HepG2 (cell line): ENCODE measurements around the gene SEMA4B. TPM values are rescaled to one million over a fixed set of nuclear protein-coding genes. Genes with fewer than 3 reads are reported as not detected.

ENCODE experiments used
- AKAP8 ChIP-seq: sonication (generic); formaldehyde crosslinking; IDR thresholded peaks from 2 replicates; pipeline ENCODE4 v1.5.1; 2020; ENCODE audit warnings: mild to moderate bottlenecking, missing genetic modification reagents
- ARNT2 ChIP-seq: sonication (generic); formaldehyde crosslinking; IDR thresholded peaks from 2 replicates; pipeline ENCODE4 v1.8.0; 2022; ENCODE audit warnings: mild to moderate bottlenecking, low read depth, missing genetic modification reagents, moderate library complexity
- EZH2 ChIP-seq: conservative IDR thresholded peaks from 2 replicates; pipeline ENCODE4 v1.6.1; 2012; ENCODE audit warnings: mild to moderate bottlenecking, low read depth, low read length, moderate library complexity
- HDAC1 ChIP-seq: sonication (generic); formaldehyde crosslinking; IDR thresholded peaks from 2 replicates; pipeline ENCODE4 v1.5.1; 2020; ENCODE audit warnings: mild to moderate bottlenecking, missing genetic modification reagents
- HMG20A ChIP-seq: IDR thresholded peaks from 2 replicates; pipeline ENCODE4 v1.6.1; 2016; ENCODE audit warnings: borderline replicate concordance
- IRF9 ChIP-seq: sonication (generic); formaldehyde crosslinking; IDR thresholded peaks from 2 replicates; pipeline ENCODE4 v1.8.0; 2022; ENCODE audit warnings: missing genetic modification reagents, mild to moderate bottlenecking, borderline replicate concordance
- KMT2B ChIP-seq: IDR thresholded peaks from 2 replicates; pipeline ENCODE4 v1.6.1; 2016; ENCODE audit warnings: missing genetic modification reagents, missing compliant biosample characterization
- MIXL1 ChIP-seq: IDR thresholded peaks from 2 replicates; pipeline ENCODE4 v1.6.1; 2016
- NFKB2 ChIP-seq: sonication (generic); formaldehyde crosslinking; IDR thresholded peaks from 2 replicates; pipeline ENCODE4 v1.4.0; 2020; ENCODE audit warnings: missing genetic modification reagents, borderline replicate concordance
- NFYC ChIP-seq: IDR thresholded peaks from 2 replicates; pipeline ENCODE4 v1.6.1; 2016; ENCODE audit warnings: missing genetic modification reagents, missing compliant biosample characterization
- NR0B2 ChIP-seq: sonication (generic); formaldehyde crosslinking; IDR thresholded peaks from 2 replicates; pipeline ENCODE4 v1.4.0; 2020; ENCODE audit warnings: mild to moderate bottlenecking, missing genetic modification reagents
- PATZ1 ChIP-seq: sonication (generic); formaldehyde crosslinking; IDR thresholded peaks from 2 replicates; pipeline ENCODE4 v1.4.0; 2020; ENCODE audit warnings: missing genetic modification reagents
- PITX1 ChIP-seq: sonication (generic); formaldehyde crosslinking; IDR thresholded peaks from 2 replicates; pipeline ENCODE4 v1.5.1; 2020; ENCODE audit warnings: mild to moderate bottlenecking, missing genetic modification reagents
- PRDM15 ChIP-seq: sonication (generic); formaldehyde crosslinking; IDR thresholded peaks from 2 replicates; pipeline ENCODE4 v1.4.0; 2020; ENCODE audit warnings: missing genetic modification reagents
- SRSF1 ChIP-seq: fragments of 200-400 bp; formaldehyde crosslinking; optimal IDR thresholded peaks from 2 replicates; pipeline ENCODE3; 2017; ENCODE audit warnings: mild to moderate bottlenecking, low read depth, low read length, moderate library complexity
- STAG1 ChIP-seq: sonication (generic); formaldehyde crosslinking; IDR thresholded peaks from 2 replicates; pipeline ENCODE4 v1.4.0; 2020; ENCODE audit warnings: missing genetic modification reagents
- TEAD3 ChIP-seq: optimal IDR thresholded peaks from 2 replicates; pipeline ENCODE3; 2016; ENCODE audit warnings: borderline replicate concordance
- YY1 ChIP-seq: IDR thresholded peaks from 2 replicates; pipeline ENCODE4 v1.6.1; 2011; ENCODE audit warnings: low read length, low read depth, moderate library complexity, mild to moderate bottlenecking; ENCODE audit not compliant: insufficient read depth, insufficient replicate concordance
- ZNF18 ChIP-seq: sonication (generic); formaldehyde crosslinking; IDR thresholded peaks from 2 replicates; pipeline ENCODE4 v1.8.0; 2022; ENCODE audit warnings: mild to moderate bottlenecking, missing genetic modification reagents; ENCODE audit not compliant: insufficient replicate concordance
- ZNF354B ChIP-seq: sonication (generic); formaldehyde crosslinking; IDR thresholded peaks from 2 replicates; pipeline ENCODE4 v1.8.0; 2022; ENCODE audit warnings: mild to moderate bottlenecking, missing genetic modification reagents
- ZNF547 ChIP-seq: sonication (generic); formaldehyde crosslinking; IDR thresholded peaks from 2 replicates; pipeline ENCODE4 v1.5.1; 2020; ENCODE audit warnings: mild to moderate bottlenecking, missing genetic modification reagents
- ZNF720 ChIP-seq: sonication (generic); formaldehyde crosslinking; IDR thresholded peaks from 2 replicates; pipeline ENCODE4 v1.4.0; 2020; ENCODE audit warnings: missing genetic modification reagents
- polyA plus RNA-seq, 8 experiments: library from polyadenylated mRNA; depleted of rRNA in 3 of 8; stranded (reverse) in 7 of 8; unstranded in 1 of 8; fragments of >200 nt; fragmentation: Illumina TruSeq in 4 of 8; extraction: Trizol in 4 of 8; gene quantifications; 2 replicates each; pipeline versions ENCODE4 v1.2.1 to v1.2.3, GENCODE V29; 2011 to 2016; ENCODE audit warnings: low read depth in 4 of 8, missing spikeins in 1 of 8, mixed read lengths in 1 of 8; ENCODE audit not compliant: insufficient read depth in 1 of 8
- total RNA-seq, 5 experiments: library from RNA; depleted of rRNA; stranded (reverse); fragments of >200 nt; fragmentation: Illumina TruSeq; extraction: Trizol; gene quantifications; 2 replicates each; pipeline ENCODE4 v1.2.3, GENCODE V29; 2016; ENCODE audit warnings: low read depth in 1 of 5

SEMA4B gene
- total and polyA plus RNA-seq, 2 of the 13 experiments (the other 11 are each of a cell fraction or from before 2014, with no cell fraction given) = 2.1 to 17.0 TPM

GRCh38 chr15:90249203-90249863 is 48.2 kb downstream of the SEMA4B start, which contains the start of gene TTLL13 (continued):
- peak; percentile 85 for TF ChIP-seq NR0B2
- peak; percentile 30; the same call in 1 of the 2 replicates for TF ChIP-seq NFKB2 (CRISPR knock-in tag)
- no peak for TF ChIP-seq SRSF1
- TF ChIP-seq YY1 = peak; percentile 55
- no peak for TF ChIP-seq ZNF354B (CRISPR knock-in tag)
- TF ChIP-seq HMG20A = no peak
- TF ChIP-seq PATZ1 = peak; percentile 64
- no peak; the same call in 1 of the 2 replicates for TF ChIP-seq ZNF547 (CRISPR knock-in tag)
- TF ChIP-seq HDAC1 = peak; percentile 73
- 0 out of 2 replicates have a peak, but pooled peaks have one; percentile 57 for TF ChIP-seq MIXL1 (CRISPR knock-in tag)
- TF ChIP-seq IRF9 (CRISPR knock-in tag) = peak; percentile 80; the same call in 1 of the 2 replicates
- peak; percentile 82 for TF ChIP-seq ARNT2 (CRISPR knock-in tag)
- TF ChIP-seq TEAD3 (CRISPR knock-in tag) = no peak
- no peak for TF ChIP-seq KMT2B (CRISPR knock-in tag)
- TF ChIP-seq PITX1 (CRISPR knock-in tag) = peak; percentile 40; the same call in 1 of the 2 replicates
- TF ChIP-seq PRDM15 (CRISPR knock-in tag) = no peak
- TF ChIP-seq NFYC (CRISPR knock-in tag) = peak; percentile 67
- TF ChIP-seq EZH2 = no peak
- peak; percentile 50; the same call in 1 of the 2 replicates for TF ChIP-seq AKAP8 (CRISPR knock-in tag)
- no peak for TF ChIP-seq ZNF720 (CRISPR knock-in tag)
- TF ChIP-seq ZNF18 (CRISPR knock-in tag) = peak; percentile 37
- no peak for TF ChIP-seq STAG1 (CRISPR knock-in tag)
